ENCODE results near the gene WDSUB1. TPM values are rescaled to one million over a fixed set of nuclear protein-coding genes. Genes with fewer than 3 reads are reported as not detected.

Gene WDSUB1, protein sequence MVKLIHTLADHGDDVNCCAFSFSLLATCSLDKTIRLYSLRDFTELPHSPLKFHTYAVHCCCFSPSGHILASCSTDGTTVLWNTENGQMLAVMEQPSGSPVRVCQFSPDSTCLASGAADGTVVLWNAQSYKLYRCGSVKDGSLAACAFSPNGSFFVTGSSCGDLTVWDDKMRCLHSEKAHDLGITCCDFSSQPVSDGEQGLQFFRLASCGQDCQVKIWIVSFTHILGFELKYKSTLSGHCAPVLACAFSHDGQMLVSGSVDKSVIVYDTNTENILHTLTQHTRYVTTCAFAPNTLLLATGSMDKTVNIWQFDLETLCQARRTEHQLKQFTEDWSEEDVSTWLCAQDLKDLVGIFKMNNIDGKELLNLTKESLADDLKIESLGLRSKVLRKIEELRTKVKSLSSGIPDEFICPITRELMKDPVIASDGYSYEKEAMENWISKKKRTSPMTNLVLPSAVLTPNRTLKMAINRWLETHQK
- 8.3 and 12.8 TPM in 2 replicates for total RNA-seq (2014; rRNA removed; shearing (Covaris generic); ENCODE audit: low replicate concordance)

GRCh38 chr2:159285929-159286708, at the start of gene WDSUB1:
Gene WDSUB1, minus strand, starts transcription at chr2:159286703. Its CDS starts 3,634 bp downstream, at chr2:159283069.
- DNase-seq: peak; percentile 77
- H3K9me3 ChIP-seq: no peaks in the 10 kb centered on the region
- no peaks in the 10 kb centered on the region for H3K36me3 ChIP-seq
- H3K27me3 ChIP-seq: no peaks in the 10 kb centered on the region
- peak within 1 kb of the TSS; percentile 62 for H3K4me3 ChIP-seq

GRCh38 chr2:159326569-159327255, 40.2 kb upstream of the WDSUB1 start:
- Histone ChIP-seq H3K4me3 (no peak overlapping the region), H3K27me3 (no peaks in the 10 kb centered on the region), H3K36me3 (no peaks in the 10 kb centered on the region), H3K9me3 (no peaks in the 10 kb centered on the region)
- no peak for DNase-seq

GRCh38 chr2:159322419-159322818, 35.9 kb upstream of the WDSUB1 start:
- Histone ChIP-seq H3K4me3 (no peak overlapping the region), H3K27me3 (no peaks in the 10 kb centered on the region), H3K9me3 (no peaks in the 10 kb centered on the region), H3K36me3 (no peaks in the 10 kb centered on the region)
- DNase-seq: no peak

DNA sequence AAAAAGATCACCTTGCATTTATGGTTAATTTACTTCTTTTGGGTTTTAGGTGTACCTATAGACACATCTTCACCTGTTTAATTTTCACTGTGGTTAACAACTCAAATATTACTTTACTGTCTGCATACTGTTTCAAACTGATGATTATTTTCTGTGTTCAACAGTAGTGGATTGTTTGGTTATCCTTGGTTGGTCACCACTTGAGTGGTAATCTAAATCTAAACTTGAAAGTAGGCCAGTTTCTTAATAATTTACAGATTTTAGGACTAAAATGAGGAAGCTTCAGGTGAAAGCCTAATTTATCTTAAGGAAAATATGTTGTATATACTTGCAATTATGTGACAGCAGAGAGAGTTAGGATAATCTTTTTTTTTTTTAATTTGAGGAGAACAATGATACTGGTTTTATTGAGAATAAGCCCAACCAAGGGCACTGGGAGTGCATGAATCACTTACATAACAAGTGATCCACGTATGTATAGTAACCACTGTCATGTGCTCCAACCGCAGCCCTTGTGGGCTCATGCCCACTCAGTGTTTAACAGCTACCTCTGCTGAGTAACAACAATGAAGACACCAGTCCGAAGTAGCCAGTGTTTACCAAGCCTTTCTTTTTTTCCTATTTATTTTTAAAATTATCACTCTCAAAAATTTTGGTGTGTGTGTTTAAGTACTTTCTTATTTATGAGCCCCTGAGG, 31.0 kb upstream of the WDSUB1 start:
- no peak overlapping the region for H3K4me3 ChIP-seq
- H3K27me3 ChIP-seq: no peaks in the 10 kb centered on the region
- no peak for DNase-seq
- no peaks in the 10 kb centered on the region for H3K9me3 ChIP-seq
- H3K36me3 ChIP-seq: no peaks in the 10 kb centered on the region

DNA sequence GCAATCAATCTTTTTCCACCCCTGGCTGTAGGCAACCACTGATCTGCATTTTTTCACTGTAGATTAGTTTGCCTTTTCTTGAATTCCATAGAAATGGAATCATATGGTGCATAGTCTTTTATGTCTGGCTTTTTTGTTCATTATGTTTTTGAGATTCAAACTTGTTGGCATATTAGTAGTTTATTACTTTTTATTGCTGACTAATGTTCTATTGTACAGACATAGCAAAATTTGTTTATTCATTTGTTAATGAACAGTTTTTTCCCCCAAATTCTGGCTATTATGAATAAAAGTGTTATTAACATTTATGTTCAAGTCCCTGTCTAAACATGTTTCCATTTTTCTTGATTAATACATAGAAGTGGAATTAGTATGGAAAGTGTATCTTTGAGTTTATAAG, 21.4 kb upstream of the WDSUB1 start:
- Histone ChIP-seq H3K9me3 (no peaks in the 10 kb centered on the region), H3K36me3 (no peaks in the 10 kb centered on the region), H3K4me3 (no peak overlapping the region), H3K27me3 (no peaks in the 10 kb centered on the region)
- no peak for DNase-seq

DNA sequence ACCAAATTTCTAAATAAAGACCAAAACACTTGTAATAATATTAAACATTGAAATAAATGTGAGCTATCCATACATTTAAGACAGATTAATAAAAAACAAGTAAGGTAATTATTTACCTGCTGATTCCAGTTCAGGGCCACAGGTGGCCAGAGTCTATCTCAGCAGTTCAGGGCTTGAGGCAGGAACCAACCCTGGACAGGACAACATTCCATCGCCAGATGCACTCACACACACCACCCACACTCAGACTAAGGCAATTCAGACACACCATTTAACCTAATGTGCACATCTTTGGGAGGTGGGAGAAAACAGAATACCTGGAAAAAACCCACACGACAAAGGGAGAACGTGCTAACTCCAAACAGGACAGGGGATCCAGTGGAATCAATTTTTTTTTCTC, 14.1 kb upstream of the WDSUB1 start:
- Histone ChIP-seq H3K4me3 (no peak overlapping the region), H3K27me3 (no peaks in the 10 kb centered on the region), H3K9me3 (peaks cover 4% of the 10 kb centered on the region; the same call in 1 of the 2 replicates), H3K36me3 (no peaks in the 10 kb centered on the region)
- no peak for DNase-seq

GRCh38 chr2:159298967-159299366, 12.5 kb upstream of the WDSUB1 start:
- no peak overlapping the region for H3K4me3 ChIP-seq
- H3K36me3 ChIP-seq: no peaks in the 10 kb centered on the region
- no peak for DNase-seq
- peaks cover 4% of the 10 kb centered on the region; the same call in 1 of the 2 replicates for H3K9me3 ChIP-seq
- no peaks in the 10 kb centered on the region for H3K27me3 ChIP-seq

GRCh38 chr2:159297042-159297707, 10.7 kb upstream of the WDSUB1 start:
- Histone ChIP-seq H3K4me3 (no peak overlapping the region), H3K9me3 (peaks cover 4% of the 10 kb centered on the region; the same call in 1 of the 2 replicates), H3K27me3 (no peaks in the 10 kb centered on the region), H3K36me3 (no peaks in the 10 kb centered on the region)
- DNase-seq: no peak

GRCh38 chr2:159292157-159292556, 5.7 kb upstream of the WDSUB1 start:
- no peak overlapping the region for H3K4me3 ChIP-seq
- no peaks in the 10 kb centered on the region for H3K27me3 ChIP-seq
- no peaks in the 10 kb centered on the region for H3K9me3 ChIP-seq
- H3K36me3 ChIP-seq: no peaks in the 10 kb centered on the region
- no peak for DNase-seq

DNA sequence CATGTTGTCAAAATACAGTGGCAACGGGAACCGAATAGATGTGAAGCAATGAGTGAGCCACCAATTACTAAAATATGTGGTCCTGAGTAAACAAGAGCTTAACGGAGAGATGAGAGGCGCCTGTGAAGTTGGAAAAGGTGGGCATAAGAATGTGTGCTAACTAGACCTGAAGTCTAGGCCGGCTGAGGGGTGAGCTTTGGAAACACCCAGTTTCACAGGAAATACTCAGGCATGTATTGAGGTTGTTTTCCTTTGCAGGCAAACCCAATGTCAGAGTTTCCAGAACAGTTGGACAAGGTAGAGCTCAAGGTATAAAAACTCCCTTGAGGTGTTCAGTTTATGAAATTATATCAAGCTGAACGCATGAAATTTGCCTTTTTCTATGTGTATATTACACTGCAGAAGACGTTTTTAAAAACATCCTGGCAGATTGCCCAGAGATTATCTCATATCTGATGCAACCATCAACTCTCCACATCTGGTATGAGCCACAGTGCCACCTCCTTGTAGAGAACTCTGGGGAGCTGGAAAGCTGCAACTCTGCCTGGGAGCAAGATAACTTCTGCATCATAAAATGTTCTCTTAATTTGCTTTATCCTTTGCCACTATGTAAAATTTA, 3.9 kb upstream of the WDSUB1 start:
- Histone ChIP-seq H3K9me3 (no peaks in the 10 kb centered on the region), H3K27me3 (no peaks in the 10 kb centered on the region), H3K36me3 (no peaks in the 10 kb centered on the region), H3K4me3 (no peak overlapping the region)
- DNase-seq: peak; percentile 55

DNA sequence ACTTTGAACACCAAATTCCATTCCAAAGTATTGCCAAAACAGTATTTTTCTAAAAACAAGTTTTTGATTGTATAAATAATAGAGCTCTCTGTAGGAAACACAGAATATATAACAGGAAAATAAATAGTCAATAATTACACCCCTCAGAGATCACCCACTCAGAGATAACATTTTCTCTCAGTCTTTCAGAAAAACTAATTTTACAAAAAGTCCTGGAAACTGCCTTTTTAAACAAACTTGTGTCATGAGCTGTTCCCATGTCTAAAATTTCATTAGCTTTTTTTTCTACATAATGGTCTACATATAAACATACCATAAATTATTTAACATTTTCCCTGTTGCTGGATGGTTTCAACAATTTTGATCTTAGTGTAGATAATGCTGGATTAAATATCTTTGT, 1.2 kb upstream of the WDSUB1 start:
- DNase-seq: no peak
- Histone ChIP-seq H3K27me3 (no peaks in the 10 kb centered on the region), H3K36me3 (no peaks in the 10 kb centered on the region), H3K9me3 (no peaks in the 10 kb centered on the region), H3K4me3 (no peak overlapping the region; the same call in 1 of the 2 replicates)

GRCh38 chr2:159286709-159287441, 372 bp upstream of the WDSUB1 start:
- DNase-seq: peak; percentile 94
- H3K4me3 ChIP-seq: peak overlapping the region; percentile 62

DNA sequence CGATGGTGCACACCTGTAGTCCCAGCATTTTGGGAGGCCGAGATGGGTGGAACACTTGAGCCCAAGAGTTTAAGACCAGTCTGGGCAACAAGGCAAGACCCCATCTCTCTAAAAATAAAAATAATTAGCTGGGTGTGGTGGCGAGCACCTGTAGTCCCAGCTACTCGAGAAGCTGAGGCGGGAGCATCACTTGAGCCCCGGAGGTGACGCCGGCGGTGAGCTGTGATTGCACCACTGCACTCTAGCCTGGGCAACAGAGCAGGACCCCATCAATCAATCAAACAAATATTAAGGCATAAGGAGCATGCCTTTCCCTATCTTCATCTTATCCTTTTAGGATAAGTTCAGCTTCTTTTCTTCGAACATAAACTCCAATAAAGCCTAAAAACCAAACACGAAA, 1.1 kb downstream of the WDSUB1 start:
- Histone ChIP-seq H3K36me3 (no peaks in the 10 kb centered on the region), H3K27me3 (no peaks in the 10 kb centered on the region), H3K4me3 (peak overlapping the region; percentile 62), H3K9me3 (no peaks in the 10 kb centered on the region)
- DNase-seq: no peak

More at GRCh38 chr2:159286709-159287441, 372 bp upstream of the WDSUB1 start:
- H3K36me3 ChIP-seq: no peaks in the 10 kb centered on the region
- no peaks in the 10 kb centered on the region for H3K27me3 ChIP-seq
- H3K9me3 ChIP-seq: no peaks in the 10 kb centered on the region

GRCh38 chr2:159283529-159283928, 3.0 kb downstream of the WDSUB1 start:
- Histone ChIP-seq H3K27me3 (no peaks in the 10 kb centered on the region), H3K9me3 (no peaks in the 10 kb centered on the region), H3K36me3 (no peaks in the 10 kb centered on the region; the same call in 1 of the 2 replicates), H3K4me3 (no peak overlapping the region)
- DNase-seq: no peak

GRCh38 chr2:159281002-159281401, 5.5 kb downstream of the WDSUB1 start:
- H3K36me3 ChIP-seq: no peaks in the 10 kb centered on the region; the same call in 1 of the 2 replicates
- H3K27me3 ChIP-seq: no peaks in the 10 kb centered on the region
- H3K9me3 ChIP-seq: no peaks in the 10 kb centered on the region
- no peak overlapping the region for H3K4me3 ChIP-seq
- no peak for DNase-seq

All from MG63 (cell line).